ENCODE data around the gene GREB1L. TPM values are rescaled to one million over a fixed set of nuclear protein-coding genes. Genes with fewer than 3 reads are reported as not detected.

GREB1L gene
- total RNA-seq, 2 donors from 2014 or later = 2.0 to 21.6 TPM

GRCh38 chr18:21398121-21398520 lies 156.1 kb downstream of the GREB1L start:
- no peaks in the 10 kb centered on the region for H3K27me3 ChIP-seq (replicated peaks; ENCODE audit: insufficient read depth)
- no peak overlapping the region for H3K4me3 ChIP-seq
- H3K4me1 ChIP-seq (replicated peaks) = no peaks in the 10 kb centered on the region
- H3K36me3 ChIP-seq = no peaks in the 10 kb centered on the region
- no peaks in the 10 kb centered on the region for H3K9me3 ChIP-seq
- TF ChIP-seq POLR2A (IDR thresholded peaks at IDR 0.05) (no peak), CTCF (IDR thresholded peaks at IDR 0.05) (no peak), POLR2AphosphoS5 (IDR thresholded peaks at IDR 0.05) (no peak)
- no peak for DNase-seq (ENCODE audit: low spot score)
- intact Hi-C loops (cut with DNase I) = no loop called here
- no peak overlapping the region for H3K27ac ChIP-seq
- 34% methylated on average over 2 of the region's 2 CpGs for WGBS

GRCh38 chr18:21402272-21402671 lies 160.2 kb downstream of the GREB1L start:
- Histone ChIP-seq H3K4me3 (no peak overlapping the region), H3K27ac (no peak overlapping the region), H3K9me3 (no peaks in the 10 kb centered on the region), H3K4me1 (replicated peaks) (no peaks in the 10 kb centered on the region), H3K36me3 (no peaks in the 10 kb centered on the region), H3K27me3 (replicated peaks; ENCODE audit: insufficient read depth) (no peaks in the 10 kb centered on the region)
- intact Hi-C loops (cut with DNase I) = no loop called here
- WGBS = 93% methylated on average over 1 of the region's 1 CpG
- TF ChIP-seq POLR2A (IDR thresholded peaks at IDR 0.05) (no peak), CTCF (IDR thresholded peaks at IDR 0.05) (no peak), POLR2AphosphoS5 (IDR thresholded peaks at IDR 0.05) (no peak)
- no peak for DNase-seq (ENCODE audit: low spot score)

- Histone ChIP-seq H3K4me1 (replicated peaks) (no peaks in the 10 kb centered on the region), H3K27ac (no peak overlapping the region), H3K36me3 (no peaks in the 10 kb centered on the region), H3K4me3 (no peak overlapping the region), H3K27me3 (replicated peaks; ENCODE audit: insufficient read depth) (no peaks in the 10 kb centered on the region), H3K9me3 (no peaks in the 10 kb centered on the region)
- intact Hi-C loops (cut with DNase I) = no loop called here
- WGBS = 78% methylated on average over 1 of the region's 1 CpG
- TF ChIP-seq POLR2A (IDR thresholded peaks at IDR 0.05) (no peak), CTCF (IDR thresholded peaks at IDR 0.05) (no peak), POLR2AphosphoS5 (IDR thresholded peaks at IDR 0.05) (no peak)
- DNase-seq (ENCODE audit: low spot score) = no peak
Observed at GRCh38 chr18:21404426-21404825, 162.4 kb downstream of the GREB1L start.

GRCh38 chr18:21406116-21406515 lies 164.1 kb downstream of the GREB1L start:
- intact Hi-C loops (cut with DNase I) = no loop called here
- WGBS = 82% methylated on average over 3 of the region's 3 CpGs

More at GRCh38 chr18:21406116-21406515, 164.1 kb downstream of the GREB1L start:
- H3K27me3 ChIP-seq (replicated peaks; ENCODE audit: insufficient read depth) = no peaks in the 10 kb centered on the region
- no peak overlapping the region for H3K27ac ChIP-seq
- no peak overlapping the region for H3K4me3 ChIP-seq
- H3K36me3 ChIP-seq = no peaks in the 10 kb centered on the region
- H3K9me3 ChIP-seq = no peaks in the 10 kb centered on the region
- H3K4me1 ChIP-seq (replicated peaks) = no peaks in the 10 kb centered on the region
- DNase-seq (ENCODE audit: low spot score) = no peak
- TF ChIP-seq POLR2A (IDR thresholded peaks at IDR 0.05) = no peak
- TF ChIP-seq CTCF (IDR thresholded peaks at IDR 0.05) = no peak

Measured in prostate gland (tissue), 2 donors.